ENCODE measurements around the gene C3orf62. TPM values are rescaled to one million over a fixed set of nuclear protein-coding genes. Genes with fewer than 3 reads are reported as not detected.

C3orf62 gene
- total and polyA plus RNA-seq, 10 of the 15 experiments (the other 5 are each of a cell fraction or from before 2014, with no cell fraction given): 2.7 to 7.5 (median 4.2) TPM

DNA sequence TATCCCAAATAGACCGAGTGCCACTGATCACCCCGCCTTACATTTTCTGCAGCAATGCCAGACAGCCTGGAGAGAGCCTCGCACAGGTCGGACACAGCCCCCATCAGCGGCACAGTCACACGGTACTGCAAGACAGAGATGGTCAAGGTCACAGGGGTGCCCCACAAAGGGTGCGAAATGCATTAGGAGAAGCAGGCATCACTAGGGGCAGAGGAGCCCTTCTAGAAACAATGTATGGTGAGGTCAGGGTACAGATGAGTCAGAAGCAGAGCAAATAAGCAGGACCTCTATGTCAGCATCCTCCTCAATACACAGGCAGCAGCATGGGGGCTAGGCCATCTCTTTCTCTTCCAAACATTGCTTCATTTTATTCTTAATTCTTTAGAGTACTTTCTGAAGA is 21.5 kb upstream of the C3orf62 start:
- Histone ChIP-seq H3K36me3 (ENCODE audit: control insufficient read depth in 2 of 2, insufficient read depth in 2 of 2, low read length in 1 of 2) (peaks cover 33 to 51% of the 10 kb centered on the region in 2 experiments), H3K4me3 (no peak overlapping the region), H3K9ac (ENCODE audit: control insufficient read depth, insufficient read depth, low read length) (no peak overlapping the region), H3K4me2 (ENCODE audit: control insufficient read depth, insufficient read depth) (no peak overlapping the region), H3K9me3 (replicated peaks; ENCODE audit: control insufficient read depth, insufficient read depth, low read length) (no peaks in the 10 kb centered on the region), H2AFZ (ENCODE audit: control insufficient read depth, low read depth, low read length) (no peak overlapping the region), H3K79me2 (ENCODE audit: control insufficient read depth, insufficient read depth, low read length) (no peaks in the 10 kb centered on the region), H4K20me1 (ENCODE audit: control insufficient read depth, insufficient read depth) (no peaks in the 10 kb centered on the region), H3K27me3 (replicated peaks in 1 of 2; ENCODE audit: control insufficient read depth in 2 of 2, insufficient read depth in 2 of 2, low read length in 1 of 2) (no peaks in the 10 kb centered on the region), H3K27ac (ENCODE audit: control insufficient read depth, insufficient read depth) (no peak overlapping the region), H3K4me1 (ENCODE audit: control insufficient read depth, insufficient read depth, low read length) (no peaks in the 10 kb centered on the region; the same call in none of the 2 replicates)
- RAD21 ChIA-PET (ENCODE audit: unreplicated experiment): no interaction called here
- POLR2A ChIA-PET: no interaction called here
- in situ Hi-C loops (cut with MboI): no loop called here
- TF ChIP-seq BRCA1 (IDR thresholded peaks at IDR 0.05; ENCODE audit: low read depth, low read length) (no peak), PAX5 (IDR thresholded peaks at IDR 0.05; ENCODE audit: borderline replicate concordance, low read depth, low read length) (no peak), CHD2 (IDR thresholded peaks at IDR 0.05; ENCODE audit: borderline replicate concordance, low read depth, low read length) (no peak)
- TF ChIP-seq, protein P1, sequence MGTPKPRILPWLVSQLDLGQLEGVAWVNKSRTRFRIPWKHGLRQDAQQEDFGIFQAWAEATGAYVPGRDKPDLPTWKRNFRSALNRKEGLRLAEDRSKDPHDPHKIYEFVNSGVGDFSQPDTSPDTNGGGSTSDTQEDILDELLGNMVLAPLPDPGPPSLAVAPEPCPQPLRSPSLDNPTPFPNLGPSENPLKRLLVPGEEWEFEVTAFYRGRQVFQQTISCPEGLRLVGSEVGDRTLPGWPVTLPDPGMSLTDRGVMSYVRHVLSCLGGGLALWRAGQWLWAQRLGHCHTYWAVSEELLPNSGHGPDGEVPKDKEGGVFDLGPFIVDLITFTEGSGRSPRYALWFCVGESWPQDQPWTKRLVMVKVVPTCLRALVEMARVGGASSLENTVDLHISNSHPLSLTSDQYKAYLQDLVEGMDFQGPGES (IDR thresholded peaks at IDR 0.05): no peak
- TF ChIP-seq, protein P2, sequence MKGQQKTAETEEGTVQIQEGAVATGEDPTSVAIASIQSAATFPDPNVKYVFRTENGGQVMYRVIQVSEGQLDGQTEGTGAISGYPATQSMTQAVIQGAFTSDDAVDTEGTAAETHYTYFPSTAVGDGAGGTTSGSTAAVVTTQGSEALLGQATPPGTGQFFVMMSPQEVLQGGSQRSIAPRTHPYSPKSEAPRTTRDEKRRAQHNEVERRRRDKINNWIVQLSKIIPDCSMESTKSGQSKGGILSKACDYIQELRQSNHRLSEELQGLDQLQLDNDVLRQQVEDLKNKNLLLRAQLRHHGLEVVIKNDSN (IDR thresholded peaks at IDR 0.05; ENCODE audit: borderline replicate concordance, extremely low read length, insufficient read depth, low read depth, low read length): no peak
- no TSS peak for BruUV-seq (replicated peaks)
- 96% methylated on average over 7 of the region's 7 CpGs for WGBS (ENCODE audit: insufficient coverage, insufficient replicate concordance, low lambda C conversion rate, missing lambda C conversion rate)
- SMC1A ChIA-PET (ENCODE audit: uncharacterized antibody, unreplicated experiment): no interaction called here
- CTCF ChIA-PET: interaction anchor here (1.4 kb wide), 1 partner anchor 151 kb away, joined by 4 read pairs; no protein-coding TSS in a partner anchor
- FAIRE-seq (no peak), ATAC-seq (peak; percentile 21; the same call in 1 of the 3 replicates), DNase-seq (ENCODE audit: low read depth, low spot score) (no peak)
- intact Hi-C loops (cut with micrococcal nuclease; ENCODE audit: unreplicated experiment): no loop called here

Data from GM12878 (cell line).